Heart right ventricle (tissue), 16 donors: ENCODE measurements around the gene NEUROD2. TPM values are rescaled to one million over a fixed set of nuclear protein-coding genes. Genes with fewer than 3 reads are reported as not detected.

Source experiments
- ATAC-seq, 8 donors: fragments of 200-7000 bp; cut with Tn5 transposase; one replicate each; pipeline ENCODE4 v1.9.1; 2020; ENCODE audit warnings: mild to moderate bottlenecking in 8 of 8, moderate library complexity in 8 of 8, moderate number of reproducible peaks in 1 of 8
- DNase-seq, 2 donors: peaks; one replicate each; pipeline ENCODE4 v3.0.0-alpha.2; 2020
- H3K27ac ChIP-seq, 10 donors: fragments of 200-600 bp; sonication (generic) in 2 of 10; one replicate each; pipeline versions ENCODE4 v1.5.0 to v1.8.0; 2020 to 2022; ENCODE audit warnings: mild to moderate bottlenecking in 3 of 10
- H3K27me3 ChIP-seq, 7 donors: fragments of 200-600 bp; one replicate each; pipeline ENCODE4 v1.8.0; 2021 to 2022; ENCODE audit warnings: mild to moderate bottlenecking in 2 of 7
- H3K36me3 ChIP-seq, 9 donors: fragments of 200-600 bp; sonication (generic) in 1 of 9; one replicate each; pipeline versions ENCODE4 v1.5.0 to v1.8.0; 2020 to 2022; ENCODE audit warnings: mild to moderate bottlenecking in 2 of 9
- H3K4me1 ChIP-seq, 9 donors: fragments of 200-600 bp; sonication (generic) in 1 of 9; one replicate each; pipeline versions ENCODE4 v1.5.0 to v1.8.0; 2020 to 2022; ENCODE audit warnings: mild to moderate bottlenecking in 4 of 9
- H3K4me3 ChIP-seq, 10 donors: fragments of 200-600 bp; sonication (generic) in 2 of 10; one replicate each; pipeline versions ENCODE4 v1.5.0 to v1.8.0; 2020 to 2022; ENCODE audit warnings: mild to moderate bottlenecking in 7 of 10, moderate library complexity in 2 of 10
- H3K9me3 ChIP-seq, 11 donors: fragments of 200-600 bp in 10 of 11; sonication (generic) in 2 of 11; one replicate each; pipeline versions ENCODE4 v1.5.0 to v1.8.0; 2013 to 2022; ENCODE audit warnings: mild to moderate bottlenecking in 2 of 11, control low read depth in 1 of 11, moderate library complexity in 1 of 11
- CTCF ChIP-seq, 9 donors: fragments of 200-600 bp; sonication (generic) in 2 of 9; IDR thresholded peaks; one replicate each; pipeline versions ENCODE4 v1.5.0 to v1.8.0; 2021 to 2022; ENCODE audit warnings: antibody characterized with exemption in 9 of 9, mild to moderate bottlenecking in 5 of 9, moderate library complexity in 1 of 9
- WGBS, 2 donors: extraction: QIAGEN DNeasy Blood & Tissue Kit; methylation state at CpG; one replicate each; pipeline ENCODE4 v1.1.7; 2013; ENCODE audit warnings: inconsistent platforms in 1 of 2; 5-methylcytosine and 5-hydroxymethylcytosine counted together
- intact Hi-C, 10 donors: fragments of 100-400 bp; cut with DNase I; formaldehyde crosslinking; loops; one replicate each; pipeline versions ENCODE4 v1.11.1 to v1.14.2; 2022
- polyA plus RNA-seq, 2 donors: library from polyadenylated mRNA; stranded (reverse); fragments of 200-250 nt; gene quantifications; one replicate each; pipeline ENCODE4 v1.2.3, GENCODE V29; 2013
- total RNA-seq, 10 donors: library from RNA; stranded (reverse); fragmentation: NEBNext Ultra II Directional in 3 of 10; extraction: Animal tissue kit (Norgen Biotek cat#: 25700) in 3 of 10; gene quantifications; one replicate each; pipeline versions ENCODE4 v1.2.1 to v1.2.4, GENCODE V29; 2021 to 2023
- donor health status: Arrhythmogenic right ventricular cardiomyopathy.
- donor health status: ischemic (EF 13 %, LVEDD 7.1; RV severe dilation, severe dysfunction).
- donor health status: healthy with polysubstance abuse.
- donor health status: DM: no; HTN: yes; CAD: no.
- donor health status: DM: no; HTN: no; CAD: no.
- donor health status: ischemic (EF 25% LVEDD 6.9; RV normal size, moderate dysfunction).
- donor health status: ischemic (EF 25% LVEDD 5.7; RV mildly dilated, moderate dysfunction).
- donor health status: healthy.
- donor health status: DM: yes; HTN: yes; CAD: no.
- donor health status: Ischemic cardiomyopathy.
- donor health status: ischemic (EF 35%, LVEDD 5.7; RV mildly dilated, moderate dysfunction).
- donor health status: nonischemic (EF 11% LVEDD 7.7; RV severe dilation, severe dysfunction).
- donor health status: DM: yes; HTN: yes; CAD: no.
- donor health status: PGD.
- donor health status: ischemic (EF 29% LVEDD 5.4; RV normal size, mild dysfunction).
- donor health status: nonischemic (EF 23%, LVEDD 6.1; RV moderate dilation, normal function).

The NEUROD2 gene
- total and polyA plus RNA-seq, 12 donors: not detected

GRCh38 chr17:39555368-39555767, 52.4 kb downstream of the NEUROD2 start:
- H3K4me3 ChIP-seq: no peak overlapping the region
- intact Hi-C loops: loop anchor here in 1 of 10 donors (10.0 kb wide), 1 partner anchor 199 kb away; no protein-coding TSS in a partner anchor
- no peak for DNase-seq
- H3K36me3 ChIP-seq: peaks cover 0 to 97% (median 19%) of the 10 kb centered on the region in 9 donors
- no peak for TF ChIP-seq CTCF (IDR thresholded peaks at IDR 0.05)
- no peaks in the 10 kb centered on the region for H3K27me3 ChIP-seq
- ATAC-seq: no peak
- WGBS, 2 donors: 74 to 78% methylated on average over 2 of the region's 2 CpGs
- H3K9me3 ChIP-seq: no peaks in the 10 kb centered on the region
- H3K4me1 ChIP-seq: no peaks in the 10 kb centered on the region
- H3K27ac ChIP-seq: no peak overlapping the region

Other genes with a start within 250 kb of the NEUROD2 start
- gene FBXL20, start 206.3 kb downstream of the NEUROD2 start, total RNA-seq: 10 to 100 TPM in 9 of 10 donors, 1 to 10 TPM in 1; 7.1 to 19.7 (median 15.7) TPM
- 1 to 10 TPM; 1.7 to 3.9 TPM for gene FBXL20, start 206.3 kb downstream of the NEUROD2 start, polyA plus RNA-seq
- 10 to 100 TPM; 21.8 to 27.3 (median 25.8) TPM for gene MED1, start 156.7 kb downstream of the NEUROD2 start, total RNA-seq
- gene MED1, start 156.7 kb downstream of the NEUROD2 start, polyA plus RNA-seq: 1 to 10 TPM; 5.8 to 7.2 TPM
- gene CDK12, start 146.4 kb downstream of the NEUROD2 start, total RNA-seq: 10 to 100 TPM; 20.0 to 29.3 (median 24.3) TPM
- 1 to 10 TPM; 5.0 to 9.6 TPM for gene CDK12, start 146.4 kb downstream of the NEUROD2 start, polyA plus RNA-seq
- 1 to 10 TPM in 2 of 10 donors, under 1 TPM in 7, not detected in 1; 0.28 to 1.1 (median 0.63) TPM for gene PPP1R1B, start 19.0 kb upstream of the NEUROD2 start, total RNA-seq
- gene PPP1R1B, start 19.0 kb upstream of the NEUROD2 start, polyA plus RNA-seq: 1 to 10 TPM in 1 of 2 donors, under 1 TPM in 1; 0.80 to 2.1 TPM
- gene STARD3, start 29.2 kb upstream of the NEUROD2 start, total RNA-seq: 10 to 100 TPM; 14.2 to 25.3 (median 19.6) TPM
- 10 to 100 TPM; 39.2 to 46.1 TPM for gene STARD3, start 29.2 kb upstream of the NEUROD2 start, polyA plus RNA-seq
- 1,000 to 10,000 TPM; 3,683 to 6,290 (median 4,342) TPM for gene TCAP, start 57.4 kb upstream of the NEUROD2 start, total RNA-seq
- 1,000 to 10,000 TPM; 2,452 to 2,624 TPM for gene TCAP, start 57.4 kb upstream of the NEUROD2 start, polyA plus RNA-seq
- gene PNMT, start 60.5 kb upstream of the NEUROD2 start, total RNA-seq: 10 to 100 TPM in 1 of 10 donors, 1 to 10 TPM in 9; 2.7 to 12.8 (median 3.9) TPM
- gene PNMT, start 60.5 kb upstream of the NEUROD2 start, polyA plus RNA-seq: 10 to 100 TPM; 16.8 to 30.0 TPM
- 10 to 100 TPM in 9 of 10 donors, 1 to 10 TPM in 1; 9.2 to 18.2 (median 13.8) TPM for gene PGAP3, start 80.1 kb upstream of the NEUROD2 start, total RNA-seq
- 10 to 100 TPM; 12.5 to 16.8 TPM for gene PGAP3, start 80.1 kb upstream of the NEUROD2 start, polyA plus RNA-seq
- gene ERBB2, start 92.1 kb upstream of the NEUROD2 start, total RNA-seq: 10 to 100 TPM; 53.9 to 89.1 (median 68.1) TPM
- 10 to 100 TPM; 40.3 to 41.2 TPM for gene ERBB2, start 92.1 kb upstream of the NEUROD2 start, polyA plus RNA-seq
- 10 to 100 TPM; 27.7 to 68.4 (median 39.1) TPM for gene MIEN1, start 122.6 kb upstream of the NEUROD2 start, total RNA-seq
- 100 to 1,000 TPM; 104 to 190 TPM for gene MIEN1, start 122.6 kb upstream of the NEUROD2 start, polyA plus RNA-seq
- gene GRB7, start 130.0 kb upstream of the NEUROD2 start, total RNA-seq: 1 to 10 TPM in 5 of 10 donors, under 1 TPM in 5; 0.44 to 4.7 (median 1.0) TPM
- 1 to 10 TPM; 1.1 to 2.9 TPM for gene GRB7, start 130.0 kb upstream of the NEUROD2 start, polyA plus RNA-seq